Right lung (tissue), 5 donors: ENCODE measurements around the gene MOXD1. TPM values are rescaled to one million over a fixed set of nuclear protein-coding genes. Genes with fewer than 3 reads are reported as not detected.
"Not testable (repeated sequence)": the region's sequence is repeated elsewhere in the genome, so short reads cannot be mapped to it uniquely, and the experiment has no call there.

ENCODE experiments used
- DNase-seq, 2 donors: peaks; one replicate each; pipeline ENCODE4 v3.0.0-alpha.2; 2013
- polyA plus RNA-seq, 5 donors: library from polyadenylated mRNA; unstranded; fragments of 120-200 nt; gene quantifications; one replicate each; pipeline versions ENCODE4 v1.2.1 to v1.2.3, GENCODE V29; 2013; ENCODE audit warnings: inconsistent platforms in 1 of 5, low replicate concordance in 1 of 5; ENCODE audit not compliant: insufficient read length in 5 of 5, insufficient read depth in 1 of 5

Gene MOXD1
- polyA plus RNA-seq, 5 donors = 53.6 to 85.6 (median 59.4) TPM

DNA sequence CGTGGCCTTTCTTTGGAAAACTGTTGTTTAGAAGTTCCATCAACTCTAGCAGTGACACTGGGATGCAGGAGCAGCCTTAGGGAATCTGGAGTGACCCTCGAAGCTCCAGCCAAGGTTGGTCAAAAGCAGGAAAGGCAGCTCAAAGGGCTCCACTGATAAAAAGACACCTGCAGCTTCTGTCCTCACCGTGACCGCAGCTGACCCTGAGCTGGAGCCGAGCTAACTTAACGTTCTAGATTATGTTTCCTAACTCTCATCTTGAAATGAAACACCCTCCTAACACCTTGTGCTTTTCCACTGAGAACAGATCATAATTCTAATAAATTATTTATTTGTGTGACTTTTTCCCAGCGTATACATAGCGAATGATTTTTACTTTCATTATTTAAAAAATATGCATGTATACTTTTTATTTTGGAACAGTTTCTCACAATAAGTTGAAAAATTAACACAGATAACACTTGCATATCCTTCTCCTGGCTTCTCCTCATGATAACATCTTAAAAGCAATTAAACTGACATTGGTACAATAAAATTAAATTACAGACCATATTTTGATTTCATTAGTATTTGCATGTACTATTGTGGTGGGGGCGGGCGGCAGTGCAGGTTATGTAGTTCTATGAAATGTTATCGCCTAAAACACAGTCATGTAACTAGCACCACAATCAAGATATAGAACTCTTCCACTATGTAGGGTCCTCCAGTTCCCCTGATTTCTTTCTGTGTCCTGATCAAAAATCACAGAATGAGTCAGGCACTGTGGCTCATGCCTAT is 116.1 kb downstream of the MOXD1 start:
- no peak for DNase-seq

DNA sequence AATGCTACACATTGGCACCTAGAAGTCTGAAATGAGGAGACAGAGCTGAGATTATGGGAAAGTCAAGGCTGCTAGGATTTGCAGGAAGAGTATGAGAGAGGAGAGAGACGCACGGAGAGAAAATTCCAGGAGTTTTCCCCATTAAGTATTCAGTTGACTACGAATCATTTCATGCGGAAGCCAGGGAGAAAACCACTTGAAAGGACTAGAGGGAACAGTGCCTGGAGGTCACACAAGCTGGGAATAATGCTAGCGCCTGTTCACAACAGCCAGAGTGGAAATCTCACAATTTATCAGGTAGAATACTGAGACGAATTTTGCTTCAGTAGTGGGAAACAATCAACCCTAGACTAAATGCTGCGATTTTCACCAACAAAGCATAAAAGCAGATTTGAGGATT is 118.6 kb downstream of the MOXD1 start:
- DNase-seq = no peak

DNA sequence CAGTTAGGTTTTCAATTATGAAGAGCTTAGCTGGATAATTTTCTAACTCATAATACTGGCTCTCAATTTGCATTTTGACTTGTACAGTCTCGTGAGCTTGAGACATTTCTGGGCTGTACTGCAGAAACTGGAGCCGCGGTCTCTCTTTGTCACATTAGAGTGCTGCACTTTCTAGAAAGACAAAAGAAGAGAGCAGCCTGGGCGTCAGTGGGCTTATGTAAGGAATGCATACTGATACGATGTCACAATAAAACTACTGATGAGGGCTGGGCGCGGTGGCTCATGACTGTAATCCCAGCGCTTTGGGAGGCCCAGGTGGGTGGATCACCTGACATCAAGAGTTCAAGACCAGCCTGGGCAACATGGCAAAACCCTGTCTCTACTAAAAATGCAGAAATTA is 120.8 kb downstream of the MOXD1 start:
- no peak for DNase-seq

DNA sequence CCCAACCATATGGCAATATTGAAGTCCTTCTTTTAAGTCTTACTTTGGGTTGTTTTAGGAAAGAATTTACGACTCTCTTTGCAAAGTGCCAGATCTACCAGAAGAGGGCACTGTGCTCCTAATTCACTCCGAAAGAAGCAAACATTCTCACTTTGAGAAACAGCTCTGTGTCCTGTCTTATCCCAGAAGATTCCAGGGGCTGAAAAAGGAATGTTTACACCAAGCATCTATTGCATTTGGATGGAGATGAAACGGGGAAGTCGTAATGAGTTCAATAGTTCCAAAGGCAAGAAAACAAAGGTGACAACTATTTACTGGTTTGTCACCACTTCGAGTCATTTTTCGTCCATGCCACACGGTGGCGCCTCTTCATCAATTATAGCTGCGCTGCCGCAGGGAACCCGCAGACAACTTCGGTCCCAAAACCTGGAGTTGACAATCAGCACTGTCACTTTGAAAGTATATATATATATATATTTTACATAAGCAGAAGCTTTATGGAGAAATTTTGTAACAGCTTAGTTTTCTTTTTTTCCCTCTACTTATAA is 121.6 kb downstream of the MOXD1 start:
- DNase-seq = peak; percentile 66 to 79

DNA sequence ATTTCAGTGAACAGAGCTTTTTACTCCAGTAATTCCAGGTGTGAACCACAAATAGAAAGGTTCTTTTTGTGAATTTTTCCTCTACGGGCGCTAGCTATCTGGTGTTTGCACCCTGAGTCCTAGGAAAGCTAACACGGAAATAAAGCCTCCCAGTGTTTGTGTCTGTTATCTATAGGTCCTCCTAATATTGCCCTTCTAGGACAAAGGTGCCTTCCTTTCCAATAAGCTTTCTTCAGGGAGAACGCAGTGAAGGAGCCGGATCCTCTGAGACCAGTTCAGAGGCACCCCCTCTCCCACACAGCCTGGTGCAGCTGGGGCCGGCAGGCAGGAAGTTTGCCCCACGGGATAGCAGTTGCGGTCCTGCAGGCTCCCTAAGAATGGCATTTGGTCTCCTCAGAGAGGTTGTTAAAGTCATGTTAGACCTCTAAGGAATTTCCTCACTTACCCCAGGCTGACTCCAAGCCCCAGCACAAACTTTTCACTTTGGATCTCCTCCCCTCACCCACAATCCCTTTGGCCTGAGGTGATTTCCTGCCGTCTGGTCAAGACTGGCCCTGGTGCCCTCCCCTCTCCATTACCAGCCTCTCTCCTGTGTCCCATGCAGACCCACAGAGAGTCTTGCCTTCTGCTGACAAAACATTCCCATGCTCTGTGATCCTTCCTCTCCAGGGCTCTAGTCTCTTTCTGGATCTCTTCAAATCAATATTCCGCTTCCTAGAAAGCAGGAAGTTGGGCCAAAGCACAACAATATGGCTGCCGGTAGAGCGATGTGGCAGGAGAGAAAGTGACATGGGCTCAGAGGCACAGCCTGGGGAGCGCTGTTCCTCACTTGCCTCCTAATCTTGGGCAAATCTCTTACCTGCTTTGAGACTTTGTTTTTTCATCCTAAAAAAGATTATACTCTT is 126.0 kb downstream of the MOXD1 start:
- no peak for DNase-seq

DNA sequence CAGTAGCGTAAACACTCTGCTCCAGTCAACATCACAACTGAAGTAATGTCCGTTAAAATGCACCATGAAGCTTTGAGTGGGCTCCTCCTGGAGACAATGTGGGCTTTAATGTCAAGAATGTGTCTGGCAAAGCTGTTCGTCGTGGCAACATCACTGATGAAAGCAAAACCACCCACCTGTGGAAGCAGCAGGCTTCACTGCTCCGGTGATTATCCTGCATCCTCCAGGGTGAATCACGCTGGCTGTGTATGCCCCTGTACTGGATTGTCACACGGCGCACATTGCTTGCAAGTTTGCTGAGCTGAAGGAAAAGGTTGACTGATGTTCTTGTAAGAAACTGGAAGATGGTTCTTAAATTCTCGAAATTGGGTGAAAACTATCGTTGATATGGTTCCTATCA is 128.5 kb downstream of the MOXD1 start:
- no peak for DNase-seq

DNA sequence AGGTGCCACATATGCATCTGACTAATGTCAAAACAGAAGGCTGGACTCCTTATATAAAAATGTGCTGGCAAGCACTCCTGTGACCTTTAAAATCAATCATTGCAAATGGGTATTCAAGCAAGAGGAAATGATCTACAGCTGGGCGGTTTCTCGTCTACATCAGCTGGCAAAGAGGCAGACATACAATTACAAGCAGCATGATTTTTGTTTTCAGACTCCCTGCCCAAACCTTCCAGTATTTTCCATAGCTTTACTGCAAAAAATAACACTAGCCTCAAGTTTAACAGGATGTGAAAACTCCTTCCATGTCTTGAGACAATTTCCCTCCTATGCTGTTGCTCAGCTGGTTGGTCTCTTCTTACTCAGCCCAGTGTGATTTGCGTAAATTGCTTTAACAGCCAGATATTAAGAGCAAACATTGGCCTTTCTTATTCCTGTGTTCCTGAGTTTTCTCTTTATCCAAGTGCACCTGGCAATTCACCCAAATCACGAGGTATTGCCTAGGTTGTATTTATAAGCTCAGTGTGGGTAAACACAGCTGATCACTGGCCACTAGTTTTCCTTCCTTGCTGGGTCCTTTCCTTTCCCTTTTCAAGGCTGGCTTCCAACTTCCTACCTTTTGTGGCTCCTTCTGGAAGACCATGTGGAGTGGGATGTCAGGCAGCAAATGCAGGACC is 130.4 kb downstream of the MOXD1 start:
- peak in 1 of 2 donors; percentile 5 for DNase-seq

DNA sequence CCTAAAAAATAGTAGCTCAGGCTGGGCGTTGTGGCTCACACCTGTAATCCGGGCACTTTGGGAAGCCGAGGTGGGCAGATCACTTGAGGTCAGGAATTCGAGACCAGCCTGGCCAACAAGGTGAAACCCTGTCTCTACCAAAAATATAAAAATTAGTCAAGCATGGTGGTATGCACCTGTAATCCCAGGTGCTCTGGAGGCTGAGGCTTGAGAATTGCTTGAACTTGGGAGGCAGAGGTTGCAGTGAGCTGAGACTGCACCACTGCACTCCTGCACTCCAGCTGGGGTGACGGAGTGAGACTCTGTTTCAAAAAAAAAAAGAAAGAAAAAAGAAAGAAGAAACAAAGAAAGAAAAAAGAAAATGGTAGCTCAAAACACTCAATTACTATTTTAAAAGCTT is 132.6 kb downstream of the MOXD1 start:
- DNase-seq = not testable (repeated sequence)

DNA sequence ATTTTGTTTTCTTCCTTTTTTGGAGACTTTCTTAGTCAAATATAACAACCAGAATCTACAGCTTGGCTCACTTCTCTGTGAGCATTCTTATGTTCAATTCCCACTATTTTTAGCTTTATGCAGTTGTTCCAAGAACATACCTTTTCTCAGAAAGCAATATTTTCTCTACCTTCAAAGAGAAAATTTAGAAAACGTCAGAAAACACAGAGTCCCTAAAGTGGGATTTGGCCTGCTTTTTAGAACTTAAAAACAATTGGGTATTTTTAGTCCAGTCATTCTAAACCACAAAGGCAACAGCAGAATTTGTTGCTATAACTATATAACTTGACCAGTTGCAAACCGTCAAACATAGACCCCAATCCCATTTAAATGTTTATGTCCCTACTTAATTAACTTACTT is 133.1 kb downstream of the MOXD1 start:
- no peak for DNase-seq

DNA sequence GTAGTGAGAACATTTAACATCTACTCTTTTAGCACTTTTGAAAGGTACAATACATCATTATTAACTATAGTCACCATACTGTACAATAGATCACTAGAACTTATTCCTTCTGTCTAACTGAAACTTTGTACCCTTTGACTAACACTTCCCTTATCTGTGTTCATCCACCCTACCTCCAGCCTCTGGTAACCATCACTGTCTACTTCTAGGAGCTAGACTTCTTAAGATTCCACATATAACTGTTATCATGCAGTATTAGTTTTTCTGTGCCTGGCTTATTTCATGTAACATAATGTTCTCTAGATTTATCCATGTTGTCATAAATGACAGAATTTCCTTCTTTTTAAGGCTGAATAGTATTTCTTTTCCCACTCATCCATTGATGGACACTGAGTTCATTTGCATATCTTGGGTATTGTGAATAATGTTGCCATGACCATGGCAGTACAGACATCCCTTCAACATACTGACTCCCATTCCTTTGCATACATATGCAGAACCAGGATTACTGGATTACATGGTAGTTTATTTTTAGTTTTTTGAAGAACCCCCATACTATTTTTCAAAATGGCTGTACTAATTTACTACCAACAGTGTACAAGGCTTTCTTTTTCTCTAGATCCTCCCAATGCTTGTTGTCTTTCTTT is 135.7 kb downstream of the MOXD1 start:
- no peak for DNase-seq

DNA sequence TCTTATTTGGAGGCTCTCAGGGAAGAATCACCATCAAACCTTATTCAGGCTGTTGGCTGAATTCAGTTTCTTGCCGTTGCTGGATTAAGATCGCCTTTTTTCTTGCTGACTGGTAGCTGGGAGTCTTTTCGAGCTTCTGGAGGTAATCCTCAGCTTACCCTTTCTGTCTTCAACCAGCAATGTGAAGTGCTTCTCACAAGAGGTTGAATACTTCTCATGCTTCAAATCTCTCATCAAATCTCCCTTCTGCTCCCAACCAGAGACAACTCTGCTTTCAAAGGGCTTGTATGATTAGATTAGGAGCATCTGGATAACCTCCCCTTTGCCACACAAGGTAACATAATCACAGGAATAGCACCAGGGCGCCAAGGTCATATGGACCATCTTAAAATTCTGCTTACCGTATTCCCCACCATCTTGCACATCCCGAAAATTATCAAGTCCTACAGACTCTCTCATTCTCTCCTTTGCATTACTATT is 137.2 kb downstream of the MOXD1 start:
- no peak for DNase-seq

DNA sequence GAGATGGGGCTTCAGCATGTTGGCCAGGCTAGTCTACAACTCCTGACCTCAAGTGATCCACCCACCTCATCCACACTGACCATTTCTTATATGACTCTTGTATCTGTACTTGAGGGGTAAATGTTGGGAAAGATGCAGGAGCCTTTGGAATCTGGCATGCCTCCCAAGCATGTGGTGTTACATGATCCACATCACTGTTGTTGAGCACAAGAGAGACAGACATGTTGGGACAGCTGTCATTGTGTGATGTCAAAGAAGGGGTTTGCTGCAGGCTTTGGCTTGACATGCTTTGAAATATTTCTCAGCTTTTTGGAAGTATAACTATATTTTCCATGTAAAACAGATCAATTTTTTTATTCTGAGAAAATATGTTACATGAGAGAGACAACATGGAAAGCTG is 139.9 kb downstream of the MOXD1 start:
- DNase-seq = no peak

DNA sequence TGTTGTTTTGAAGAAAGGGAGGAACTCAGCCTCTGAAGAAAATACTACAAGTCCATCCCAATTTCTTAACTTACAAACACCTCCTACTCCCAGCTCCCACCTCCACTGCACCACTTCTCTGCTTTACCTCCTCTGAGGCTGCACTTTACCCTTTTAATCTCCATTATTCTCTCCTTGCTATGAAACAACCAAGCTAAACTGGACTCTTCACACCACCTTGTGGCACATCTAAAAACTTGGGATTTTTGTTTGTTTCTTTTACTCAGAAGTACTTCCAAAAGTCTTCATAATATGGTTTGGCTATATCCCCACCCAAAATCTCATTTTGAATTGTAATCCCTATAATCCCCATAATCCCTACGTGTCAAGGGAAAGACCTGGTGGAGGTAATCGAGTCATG is 142.2 kb downstream of the MOXD1 start:
- DNase-seq = no peak

DNA sequence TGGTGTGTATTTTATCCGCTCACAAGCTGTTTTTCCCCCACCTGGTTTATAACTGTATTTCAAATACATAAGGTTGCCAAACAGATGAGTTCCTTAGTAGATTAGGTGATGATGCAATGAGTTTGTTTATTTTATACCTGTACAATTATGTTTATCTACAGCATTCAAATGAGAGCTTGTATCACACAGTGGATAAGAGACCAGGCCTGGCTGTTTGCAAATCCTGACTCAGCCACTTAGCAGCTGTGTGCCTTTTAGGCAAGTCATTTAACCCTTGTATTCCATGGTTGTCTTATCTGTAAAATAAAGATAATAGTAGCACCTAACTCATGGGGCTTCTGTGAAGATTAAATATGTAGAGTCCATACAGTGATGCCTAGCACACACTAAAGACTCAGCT is 143.7 kb downstream of the MOXD1 start:
- no peak for DNase-seq

DNA sequence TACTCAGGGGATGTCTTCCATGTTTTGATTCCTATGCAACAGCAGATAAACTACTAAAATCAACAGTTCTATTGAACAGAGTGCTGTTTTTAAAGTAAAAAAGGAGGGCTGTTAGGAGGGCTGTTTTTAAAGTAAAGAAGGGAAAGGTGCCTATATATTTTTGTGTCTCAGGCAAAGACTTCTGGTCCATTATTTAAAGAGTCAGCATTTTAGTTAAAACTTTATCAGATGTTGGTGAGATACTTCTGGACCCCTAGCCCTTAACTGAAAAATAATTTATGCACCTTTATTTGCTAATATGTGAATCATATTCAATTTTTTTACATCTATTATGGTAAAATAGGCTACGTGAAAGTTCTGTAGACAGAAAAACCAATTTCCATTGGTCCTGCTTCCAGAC is 144.8 kb downstream of the MOXD1 start:
- no peak for DNase-seq

DNA sequence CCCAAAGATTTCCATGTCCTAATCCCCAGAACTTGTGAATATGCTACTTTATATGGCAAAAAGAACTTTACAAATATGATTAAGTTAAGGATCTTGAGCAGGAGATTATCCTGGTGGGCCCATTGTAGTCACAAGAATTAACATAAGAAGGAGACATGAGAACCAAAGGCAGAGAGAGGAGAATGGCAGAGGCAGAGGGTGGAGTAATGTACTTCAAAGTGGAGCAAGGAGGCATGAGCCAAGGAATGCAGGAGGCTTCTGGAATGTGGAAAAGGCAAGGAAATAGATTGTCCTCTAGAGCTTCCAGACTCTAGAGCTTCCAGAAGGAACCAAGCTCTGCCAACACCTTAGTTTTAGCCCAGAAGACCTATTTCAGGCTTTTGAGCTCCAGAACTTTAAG is 147.4 kb downstream of the MOXD1 start:
- no peak for DNase-seq

DNA sequence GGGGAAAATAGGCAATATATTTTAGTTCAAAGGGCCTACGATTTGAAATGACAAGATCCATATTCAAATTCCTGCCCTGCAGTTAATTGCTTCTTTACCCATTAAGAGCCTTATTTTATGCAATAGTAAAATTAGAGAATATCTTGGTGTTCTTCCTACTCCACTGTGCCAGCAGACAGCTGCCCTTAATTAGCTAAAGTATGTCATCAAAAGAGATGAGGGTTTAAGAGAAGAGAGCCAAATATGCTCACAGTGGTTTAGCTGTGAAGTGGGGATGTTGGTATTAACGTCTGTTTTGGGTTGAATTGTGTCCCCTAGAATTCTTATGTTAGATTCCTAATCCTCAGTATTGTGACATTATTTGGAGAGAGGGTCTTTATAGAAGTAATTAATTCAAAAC is 148.1 kb downstream of the MOXD1 start:
- DNase-seq = no peak

DNA sequence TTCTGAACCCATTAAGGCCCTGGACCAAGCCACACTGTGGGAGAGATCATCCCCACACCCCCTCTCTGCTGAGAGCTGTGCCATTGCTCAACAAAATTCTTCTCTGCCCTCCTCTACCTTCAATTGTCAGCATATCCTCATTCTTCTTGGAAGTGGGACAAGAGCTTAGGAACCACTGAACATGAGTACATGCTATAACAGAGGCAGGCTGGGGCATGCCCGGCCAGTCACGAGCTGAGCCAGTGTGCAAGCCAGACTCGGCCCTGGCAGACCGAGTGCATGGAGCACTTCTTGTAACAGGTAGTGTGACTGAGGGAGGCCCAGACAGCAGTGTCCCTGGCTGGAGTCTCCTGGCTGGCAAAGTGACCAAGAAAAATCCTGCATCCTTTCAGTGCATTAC is 149.2 kb downstream of the MOXD1 start:
- no peak for DNase-seq

DNA sequence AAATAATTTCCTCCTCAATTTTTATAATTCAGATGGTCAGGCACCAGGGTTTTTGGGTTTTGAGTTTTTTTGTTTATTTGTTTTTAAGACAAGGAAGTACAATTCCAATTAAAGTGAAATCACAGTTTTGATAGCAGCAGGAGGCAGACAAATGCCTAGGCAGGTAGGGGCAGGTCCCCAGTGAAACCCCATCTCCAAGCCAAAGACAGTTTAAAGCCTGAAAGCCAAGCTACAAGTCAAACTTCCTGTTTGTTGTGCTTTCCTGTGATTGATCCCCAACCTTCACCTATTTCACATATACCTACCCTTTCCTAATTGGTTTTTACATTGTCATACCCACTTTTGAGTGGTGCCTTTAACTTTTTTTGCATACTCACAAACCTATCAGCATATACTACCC is 149.6 kb downstream of the MOXD1 start:
- no peak for DNase-seq

DNA sequence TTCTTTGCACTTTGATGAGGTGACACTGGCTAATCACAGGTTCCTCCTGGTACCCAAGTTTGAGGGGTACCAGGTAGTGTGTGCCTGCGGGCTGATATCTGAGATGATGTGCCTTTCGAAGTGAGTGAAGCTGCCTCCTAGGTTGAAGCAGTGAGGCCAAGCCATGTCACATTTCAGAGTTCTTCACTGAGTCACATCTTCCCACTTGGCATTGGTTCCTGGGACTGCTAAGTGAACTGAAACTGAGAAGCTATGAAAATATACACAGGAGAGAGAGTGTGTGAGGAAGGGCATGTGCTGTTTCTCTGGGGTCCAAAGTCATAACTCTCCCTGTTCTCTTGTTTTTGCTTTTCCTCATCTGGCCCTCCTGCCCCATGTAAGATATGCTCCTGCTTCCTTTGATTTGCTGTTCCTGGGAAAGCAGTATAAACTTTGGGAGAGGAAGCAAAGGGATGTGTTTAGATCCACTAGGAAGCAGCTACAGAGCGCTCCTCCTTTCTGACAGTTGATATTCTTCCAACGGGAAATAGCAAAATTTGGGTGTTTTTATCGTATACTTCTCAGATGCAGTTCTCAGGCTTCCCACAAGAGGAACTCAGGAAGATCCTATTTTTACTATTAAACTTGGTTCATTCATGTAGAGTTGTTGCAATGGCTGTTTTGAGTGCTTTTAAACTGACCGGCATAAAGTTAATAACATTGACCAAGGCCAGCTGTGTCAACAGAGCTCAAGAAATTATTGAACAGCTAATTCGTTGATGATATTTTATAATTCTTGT is 153.7 kb downstream of the MOXD1 start:
- no peak for DNase-seq
